Measurements from ENCODE around the gene SERTM2. TPM values are rescaled to one million over a fixed set of nuclear protein-coding genes. Genes with fewer than 3 reads are reported as not detected.

SERTM2 gene
- total RNA-seq, result not detected in 2 replicates

DNA sequence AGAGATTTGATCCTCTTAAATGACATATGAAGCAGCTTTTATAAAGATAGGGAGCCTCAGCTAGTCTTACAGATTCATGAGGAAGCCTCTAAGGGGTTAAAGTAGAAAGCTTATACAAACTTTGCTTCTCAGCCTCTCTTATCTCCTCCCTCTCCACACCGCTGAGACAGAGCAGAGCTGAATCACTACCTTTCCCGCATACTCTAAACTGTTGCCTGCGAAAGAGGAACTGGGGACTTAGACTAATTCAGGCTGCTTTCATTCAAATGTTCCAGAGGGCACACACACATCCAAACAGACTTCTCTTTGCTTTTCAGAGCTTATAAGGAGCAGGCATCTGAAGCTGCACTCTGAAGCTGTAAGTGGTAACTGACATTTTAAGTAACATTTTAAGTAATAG lies at the start of gene SERTM2:
Gene SERTM2 (plus strand): TSS at position 169 of the 400 bp plus-strand sequence. CDS start 7,213 bp downstream, outside the sequence.

Other genes with a start within 250 kb of the SERTM2 start
- 0.14 TPM in 1 of 2 replicates, not detected in the other for gene CAPN6, start 241.2 kb upstream of the SERTM2 start, total RNA-seq
- 0.07 TPM in 1 of 2 replicates, not detected in the other for gene DCX, start 99.5 kb upstream of the SERTM2 start, total RNA-seq
- gene ALG13, start 169.5 kb downstream of the SERTM2 start, total RNA-seq, result 23.1 and 28.0 TPM in 2 replicates